ENCODE data around the gene STK32B.
"Not testable (repeated sequence)": the region's sequence is repeated elsewhere in the genome, so short reads cannot be mapped to it uniquely, and the experiment has no call there.

The STK32B gene

GRCh38 chr4:5260121-5260520 lies 208.8 kb downstream of the STK32B start:
- no peak for DNase-seq (ENCODE audit: low read depth, low spot score)

- no peak for DNase-seq (ENCODE audit: low read depth, low spot score)
Measured at GRCh38 chr4:5261866-5262265, 210.6 kb downstream of the STK32B start.

DNA sequence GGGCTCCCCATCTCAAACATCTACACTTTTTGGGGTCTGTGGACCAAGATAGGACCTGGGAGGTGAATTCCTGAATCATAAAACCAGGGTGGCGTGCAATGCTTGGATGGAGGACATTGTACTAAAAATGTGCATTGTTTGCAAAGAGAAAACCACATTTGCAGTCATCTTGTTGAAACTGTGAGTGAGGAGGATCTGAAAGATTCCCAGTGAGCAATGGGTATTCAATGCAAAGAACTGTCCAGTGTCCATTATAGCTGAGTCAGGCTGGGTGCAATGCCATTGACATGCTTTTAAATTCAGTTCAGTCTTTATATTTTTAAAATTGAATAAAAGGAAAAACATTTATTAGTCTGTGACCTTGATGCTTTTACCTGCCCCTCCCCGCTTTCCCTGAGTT lies 215.7 kb downstream of the STK32B start:
- no peak for DNase-seq (ENCODE audit: low read depth, low spot score)

GRCh38 chr4:5267408-5267807 lies 216.1 kb downstream of the STK32B start:
- DNase-seq (ENCODE audit: low read depth, low spot score): no peak

- DNase-seq (ENCODE audit: low read depth, low spot score): no peak
Measured at GRCh38 chr4:5276475-5277075, 225.3 kb downstream of the STK32B start.

DNA sequence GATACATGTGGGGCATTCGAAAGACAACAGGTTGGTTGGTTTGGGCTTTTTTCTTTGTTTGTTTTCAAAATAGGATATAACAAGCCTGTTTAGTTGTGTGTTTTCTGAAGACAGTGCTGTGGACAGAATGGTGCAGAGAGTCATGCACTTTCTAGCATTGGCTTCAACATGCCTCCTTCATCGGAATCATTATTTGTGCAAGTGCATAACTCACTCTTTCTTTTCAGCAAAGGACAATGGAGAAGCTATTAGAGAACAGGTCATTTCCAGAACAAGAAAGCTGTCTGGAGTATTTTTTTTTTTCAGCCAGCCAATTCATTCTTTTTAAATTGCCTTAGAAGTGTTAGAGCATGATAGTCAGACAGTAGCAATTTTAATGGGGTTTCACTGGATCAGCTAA lies 225.8 kb downstream of the STK32B start:
- no peak for DNase-seq (ENCODE audit: low read depth, low spot score)

- no peak for DNase-seq (ENCODE audit: low read depth, low spot score)
Measured at GRCh38 chr4:5278213-5278612, 226.9 kb downstream of the STK32B start.

DNA sequence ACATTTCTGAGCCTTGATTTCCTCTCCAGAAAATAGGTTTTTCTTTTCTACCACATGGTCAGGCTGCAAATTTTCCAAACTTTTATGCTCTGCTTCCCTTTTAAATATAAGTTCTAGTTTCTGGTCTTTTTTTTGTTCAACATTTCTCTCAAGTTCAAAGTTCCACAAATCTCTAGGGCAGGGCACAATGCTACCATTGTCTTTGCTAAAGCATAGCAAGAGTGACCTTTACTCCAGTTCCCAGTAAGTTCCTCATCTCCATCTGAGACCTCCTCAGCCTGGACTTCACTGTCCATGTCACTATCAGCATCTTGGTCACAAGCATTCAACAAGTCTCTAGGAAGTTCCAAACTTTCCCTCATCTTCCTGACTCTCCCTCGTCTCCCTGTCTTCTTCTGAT lies 228.8 kb downstream of the STK32B start:
- DNase-seq (ENCODE audit: low read depth, low spot score): not testable (repeated sequence)

- no peak for DNase-seq (ENCODE audit: low read depth, low spot score)
Measured at GRCh38 chr4:5280828-5281227, 229.5 kb downstream of the STK32B start.

- DNase-seq (ENCODE audit: low read depth, low spot score): no peak
Measured at GRCh38 chr4:5283837-5284236, 232.6 kb downstream of the STK32B start.

DNA sequence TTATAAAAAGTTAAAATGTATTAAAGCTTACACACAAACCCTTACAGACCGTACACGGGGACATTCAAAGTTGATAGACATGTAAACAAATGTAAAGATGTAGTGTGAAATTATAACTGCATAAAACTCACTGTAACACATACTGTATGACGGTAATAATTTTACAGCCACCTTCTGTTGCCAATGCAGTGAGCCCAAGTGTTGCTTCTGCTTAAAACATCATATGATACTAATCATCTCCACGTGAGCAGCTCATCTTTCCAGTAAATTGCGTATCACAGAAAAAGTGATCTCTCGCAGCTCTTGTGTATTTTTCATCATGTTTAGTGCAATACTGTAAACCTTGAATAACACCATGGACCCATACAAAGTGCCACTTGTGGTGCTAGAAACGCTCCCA lies 233.2 kb downstream of the STK32B start:
- no peak for DNase-seq (ENCODE audit: low read depth, low spot score)

DNA sequence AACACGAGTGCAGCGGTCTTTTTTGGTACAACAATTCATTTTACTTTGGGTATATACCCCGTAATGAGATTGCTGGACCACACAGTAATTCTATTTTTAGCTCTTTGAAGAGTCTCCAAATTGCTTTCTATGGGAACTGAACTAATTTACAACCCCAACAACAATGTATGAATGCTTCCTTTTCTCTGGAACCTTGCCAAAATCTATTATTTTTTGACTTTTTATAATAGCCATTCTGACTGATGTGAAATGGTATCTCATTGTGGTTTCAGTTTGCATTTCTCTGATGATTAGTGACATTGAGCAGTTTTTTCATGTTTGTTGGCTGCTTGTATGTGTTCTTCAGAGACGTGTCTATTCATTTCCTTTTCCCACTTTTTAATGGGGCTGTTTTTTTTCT lies 240.8 kb downstream of the STK32B start:
- DNase-seq (ENCODE audit: low read depth, low spot score): peak; percentile 3

- DNase-seq (ENCODE audit: low read depth, low spot score): not testable (repeated sequence)
Measured at GRCh38 chr4:5298000-5298787, 246.9 kb downstream of the STK32B start.

DNA sequence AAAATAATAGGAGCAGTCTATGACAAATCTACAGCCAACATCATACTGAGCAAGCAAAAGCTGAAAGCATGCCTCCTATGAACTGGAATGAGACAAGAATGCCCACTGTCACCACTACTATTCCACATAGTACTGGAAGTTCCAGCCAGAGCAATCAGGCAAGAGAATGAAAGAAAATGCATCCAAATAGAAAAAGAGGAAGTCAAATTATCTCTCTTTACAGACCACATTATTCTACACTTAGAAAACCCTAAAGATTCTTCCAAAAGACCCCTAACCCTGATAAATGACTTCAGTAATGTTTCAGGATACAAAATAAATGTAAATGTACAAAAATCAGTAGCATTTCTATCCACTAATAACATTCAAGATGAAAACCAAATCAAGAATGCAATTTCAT lies 249.0 kb downstream of the STK32B start:
- no peak for DNase-seq (ENCODE audit: low read depth, low spot score)

DNA sequence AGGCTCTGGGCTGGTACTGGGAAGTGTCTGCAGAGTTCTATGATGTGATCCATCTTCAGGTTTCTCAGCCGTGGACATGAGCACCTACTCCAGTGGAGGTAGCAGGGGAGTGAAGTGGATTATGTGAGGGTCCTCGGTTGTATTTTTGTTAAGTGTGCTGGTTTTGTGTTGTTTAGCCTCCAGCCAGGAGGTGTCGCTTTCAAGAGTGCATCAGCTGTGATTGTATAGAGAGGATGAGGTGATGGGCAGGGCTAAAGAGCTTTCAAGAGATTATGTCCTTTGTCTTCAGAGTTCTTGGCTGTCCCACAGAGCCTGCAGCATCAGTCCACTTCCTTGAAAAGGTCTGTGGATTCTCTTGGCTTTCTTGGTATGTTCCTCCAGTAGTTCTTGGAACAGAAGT lies 256.6 kb downstream of the STK32B start:
- no peak for DNase-seq (ENCODE audit: low read depth, low spot score)

DNA sequence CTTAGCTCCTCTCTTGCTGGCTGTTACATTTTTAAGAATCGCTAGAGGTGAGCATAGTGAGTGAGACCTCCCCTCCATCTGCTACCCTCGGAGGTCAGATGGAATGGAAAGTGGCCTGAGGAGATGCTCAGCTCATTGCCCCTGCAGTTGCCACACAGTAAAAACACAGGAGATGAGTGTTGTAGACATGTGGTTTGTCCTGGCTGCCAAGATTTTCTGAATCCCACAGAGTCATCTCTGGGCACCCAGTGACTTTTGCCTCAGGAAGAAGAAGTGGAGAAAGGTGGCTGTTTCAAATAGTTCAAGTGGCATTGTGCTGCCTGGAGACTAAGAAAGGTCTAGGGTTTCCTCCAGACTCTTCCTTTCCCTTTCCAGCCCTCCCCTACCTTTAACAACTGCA lies 271.0 kb downstream of the STK32B start:
- DNase-seq (ENCODE audit: low read depth, low spot score): no peak

GRCh38 chr4:5330339-5330989 lies 279.2 kb downstream of the STK32B start:
- no peak for DNase-seq (ENCODE audit: low read depth, low spot score)

DNA sequence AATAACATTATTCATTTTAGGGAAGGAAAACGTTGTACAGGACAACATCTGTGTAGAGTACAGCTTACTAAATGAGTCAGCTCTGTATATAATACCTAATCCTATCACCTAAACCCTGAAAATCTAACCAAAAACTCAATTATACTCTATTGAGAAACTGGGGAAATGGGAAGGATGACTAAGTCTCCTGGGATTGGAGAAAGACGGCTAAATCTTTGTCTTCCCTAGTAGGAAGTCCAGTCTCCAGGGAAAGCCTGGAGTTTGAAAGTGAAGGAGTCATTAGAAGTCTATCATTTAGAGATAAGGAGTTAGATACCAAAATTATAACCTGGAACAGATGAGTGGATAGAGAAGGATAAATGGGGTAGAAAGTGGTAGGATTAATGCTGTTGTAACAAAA lies 286.5 kb downstream of the STK32B start:
- no peak for DNase-seq (ENCODE audit: low read depth, low spot score)

- no peak for DNase-seq (ENCODE audit: low read depth, low spot score)
Measured at GRCh38 chr4:5338531-5338930, 287.3 kb downstream of the STK32B start.

DNA sequence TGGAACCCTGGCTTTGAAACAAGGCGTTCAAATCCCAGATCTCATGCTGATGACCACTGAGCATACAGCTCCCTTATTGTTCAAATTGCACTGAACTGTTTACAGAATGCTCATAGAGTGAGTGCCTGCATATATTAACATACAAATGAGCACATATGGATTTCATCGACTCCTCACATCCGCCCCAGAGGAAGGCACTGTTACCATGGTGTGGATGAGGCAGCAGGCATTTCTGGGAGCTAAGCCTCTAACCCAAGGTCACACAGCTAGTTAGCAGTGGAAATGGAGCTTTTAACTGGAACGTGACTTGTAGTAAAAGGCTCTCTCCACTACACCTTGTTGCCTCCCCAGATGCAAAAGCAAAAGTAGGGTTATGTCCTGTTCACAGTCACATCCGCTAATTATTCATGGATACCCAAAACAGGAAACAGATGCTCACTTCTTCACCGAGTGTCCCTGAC lies 289.7 kb downstream of the STK32B start:
- DNase-seq (ENCODE audit: low read depth, low spot score): no peak

GRCh38 chr4:5341526-5341925 lies 290.2 kb downstream of the STK32B start:
- no peak for DNase-seq (ENCODE audit: low read depth, low spot score)

DNA sequence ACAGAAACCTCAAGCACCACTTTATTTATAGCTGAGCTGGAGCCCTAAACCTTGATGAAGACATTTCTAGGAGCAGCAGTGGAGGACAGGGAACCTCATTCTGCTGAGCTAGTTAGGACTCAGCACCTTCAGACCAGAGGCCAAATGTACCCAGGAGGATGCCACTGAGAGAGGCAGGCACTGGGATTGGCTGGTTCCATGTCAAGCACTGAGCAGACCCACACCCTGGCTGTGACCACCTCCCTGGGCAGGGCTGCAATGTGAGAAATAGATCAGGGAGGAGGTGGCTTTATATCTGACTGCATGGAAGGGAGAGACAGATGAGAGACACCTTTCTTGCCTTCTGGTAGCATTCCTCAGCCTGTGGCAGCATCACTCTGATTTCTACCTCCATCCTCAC lies 304.6 kb downstream of the STK32B start:
- DNase-seq (ENCODE audit: low read depth, low spot score): no peak

DNA sequence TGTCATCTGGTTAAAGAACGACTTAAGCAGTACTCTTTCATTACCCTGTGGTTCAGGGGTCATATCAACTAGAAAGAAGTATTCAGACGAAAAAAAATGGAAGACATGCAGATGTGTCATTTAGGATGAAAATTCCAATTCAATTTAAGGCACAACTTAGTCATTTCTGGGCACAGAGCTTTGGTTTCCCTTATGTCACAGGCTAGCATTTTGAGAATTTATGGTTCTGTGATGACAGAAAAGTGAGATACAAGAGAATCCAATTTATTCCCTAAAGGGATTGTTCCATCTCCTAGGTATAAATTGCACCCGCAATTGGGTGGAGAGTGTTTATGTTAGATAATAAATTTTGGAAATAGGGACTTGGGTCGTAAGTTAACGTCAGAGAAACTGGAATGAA lies 306.6 kb downstream of the STK32B start:
- no peak for DNase-seq (ENCODE audit: low read depth, low spot score)
